Head of caudate nucleus (tissue), 42 donors: Measurements from ENCODE around the gene RARRES1.
"Not testable (repeated sequence)": the region's sequence is repeated elsewhere in the genome, so short reads cannot be mapped to it uniquely, and the experiment has no call there.

Experiments used
- DNase-seq, 42 donors: peaks; one replicate each; pipeline versions ENCODE4 v3.0.0 to v3.0.0-alpha.2; 2020 to 2021; ENCODE audit warnings: mixed read lengths in 7 of 42
- intact Hi-C: fragments of 100-400 bp; cut with DNase I; formaldehyde crosslinking; loops from one replicate; pipeline ENCODE4 v1.15.0; 2022

The RARRES1 gene

GRCh38 chr3:158709666-158710083 lies 22.6 kb downstream of the RARRES1 start:
- no peak for DNase-seq
- intact Hi-C loops = no loop called here

GRCh38 chr3:158703566-158703965 lies 28.7 kb downstream of the RARRES1 start:
- DNase-seq = no peak
- intact Hi-C loops = no loop called here

GRCh38 chr3:158702815-158703481 lies 29.3 kb downstream of the RARRES1 start:
- DNase-seq = no peak
- intact Hi-C loops = no loop called here

GRCh38 chr3:158701420-158702065 lies 30.7 kb downstream of the RARRES1 start:
- intact Hi-C loops = no loop called here
- no peak for DNase-seq

- no peak for DNase-seq
- intact Hi-C loops = no loop called here
These were observed 31.7 kb downstream of the RARRES1 start for GRCh38 chr3:158700559-158700958.

- DNase-seq = no peak
- intact Hi-C loops = no loop called here
These were observed 35.6 kb downstream of the RARRES1 start for GRCh38 chr3:158696618-158697017.

GRCh38 chr3:158693866-158694456 lies 38.3 kb downstream of the RARRES1 start:
- intact Hi-C loops, DNase-seq: not testable (repeated sequence)

GRCh38 chr3:158685159-158685558 lies 47.1 kb downstream of the RARRES1 start:
- intact Hi-C loops = no loop called here
- no peak for DNase-seq

- DNase-seq = no peak
- intact Hi-C loops = no loop called here
These were observed 48.9 kb downstream of the RARRES1 start for GRCh38 chr3:158683230-158683962.

- intact Hi-C loops = no loop called here
- DNase-seq = no peak
These were observed 51.4 kb downstream of the RARRES1 start for GRCh38 chr3:158680861-158681260.

- no peak for DNase-seq
- intact Hi-C loops = no loop called here
These were observed 52.7 kb downstream of the RARRES1 start for GRCh38 chr3:158679547-158680000.

- intact Hi-C loops = no loop called here
- DNase-seq = no peak
These were observed 53.6 kb downstream of the RARRES1 start for GRCh38 chr3:158678687-158679086.

GRCh38 chr3:158672215-158673176 lies 59.8 kb downstream of the RARRES1 start, which contains the start of gene LXN:
Gene LXN, minus strand, starts transcription at chr3:158672648. Its CDS starts 170 bp downstream, at chr3:158672478.
- peak; percentile 21 to 85 (median 59) for DNase-seq
- intact Hi-C loops = no loop called here

- DNase-seq = no peak
- intact Hi-C loops = no loop called here
These were observed 60.4 kb downstream of the RARRES1 start for GRCh38 chr3:158671821-158672214.

GRCh38 chr3:158668506-158668905 lies 63.8 kb downstream of the RARRES1 start:
- intact Hi-C loops = no loop called here
- DNase-seq = no peak

- no peak for DNase-seq
- intact Hi-C loops = no loop called here
These were observed 65.8 kb downstream of the RARRES1 start for GRCh38 chr3:158666416-158666815.

GRCh38 chr3:158663832-158664231 lies 68.4 kb downstream of the RARRES1 start:
- intact Hi-C loops = no loop called here
- DNase-seq = no peak

GRCh38 chr3:158663246-158663645 lies 69.0 kb downstream of the RARRES1 start:
- intact Hi-C loops = no loop called here
- DNase-seq = no peak

GRCh38 chr3:158660711-158661110 lies 71.5 kb downstream of the RARRES1 start:
- intact Hi-C loops = no loop called here
- no peak for DNase-seq
